ENCODE measurements around the gene CDCP1. TPM values are rescaled to one million over a fixed set of nuclear protein-coding genes. Genes with fewer than 3 reads are reported as not detected.

CDCP1 gene
- total RNA-seq, 4 donors from 2014 or later: 77.4 to 85.6 (median 80.3) TPM

GRCh38 chr3:45088543-45089358 lies 57.4 kb downstream of the CDCP1 start:
- Histone ChIP-seq H3K9me3 (no peaks in the 10 kb centered on the region), H3K4me1 (peaks cover 21% of the 10 kb centered on the region), H3K4me3 (no peak overlapping the region), H3K27me3 (no peaks in the 10 kb centered on the region), H3K36me3 (peaks cover 36% of the 10 kb centered on the region), H3K27ac (no peak overlapping the region)
- 53% methylated on average over 8 of the region's 8 CpGs for WGBS
- no peak for DNase-seq (ENCODE audit: low spot score in 2 of 2)
- no peak for TF ChIP-seq POLR2AphosphoS5 (IDR thresholded peaks at IDR 0.05)
- no peak for TF ChIP-seq CTCF (IDR thresholded peaks at IDR 0.05)
- no peak for TF ChIP-seq POLR2A (IDR thresholded peaks at IDR 0.05)
- TF ChIP-seq EP300 (IDR thresholded peaks at IDR 0.05): no peak

GRCh38 chr3:45087155-45087554 lies 59.0 kb downstream of the CDCP1 start:
- H3K4me1 ChIP-seq: peaks cover 16% of the 10 kb centered on the region
- H3K27me3 ChIP-seq: no peaks in the 10 kb centered on the region
- DNase-seq (ENCODE audit: low spot score in 2 of 2): no peak
- TF ChIP-seq POLR2A (IDR thresholded peaks at IDR 0.05) (no peak), CTCF (IDR thresholded peaks at IDR 0.05) (no peak), EP300 (IDR thresholded peaks at IDR 0.05) (no peak), POLR2AphosphoS5 (IDR thresholded peaks at IDR 0.05) (no peak)
- H3K27ac ChIP-seq: no peak overlapping the region
- WGBS: 77% methylated on average over 7 of the region's 7 CpGs
- no peaks in the 10 kb centered on the region for H3K9me3 ChIP-seq
- peaks cover 30% of the 10 kb centered on the region for H3K36me3 ChIP-seq
- H3K4me3 ChIP-seq: no peak overlapping the region

GRCh38 chr3:45084820-45085816 lies 61.1 kb downstream of the CDCP1 start:
- no peaks in the 10 kb centered on the region for H3K9me3 ChIP-seq
- H3K4me1 ChIP-seq: peaks cover 14% of the 10 kb centered on the region
- TF ChIP-seq POLR2A (IDR thresholded peaks at IDR 0.05): no peak
- no peak for TF ChIP-seq POLR2AphosphoS5 (IDR thresholded peaks at IDR 0.05)
- TF ChIP-seq EP300 (IDR thresholded peaks at IDR 0.05): no peak
- TF ChIP-seq CTCF (IDR thresholded peaks at IDR 0.05): no peak
- H3K27me3 ChIP-seq: no peaks in the 10 kb centered on the region
- H3K4me3 ChIP-seq: no peak overlapping the region
- no peak for DNase-seq (ENCODE audit: low spot score in 2 of 2)
- H3K36me3 ChIP-seq: peaks cover 17% of the 10 kb centered on the region
- WGBS: 86% methylated on average over 13 of the region's 13 CpGs
- no peak overlapping the region for H3K27ac ChIP-seq

GRCh38 chr3:45084361-45084760 lies 61.8 kb downstream of the CDCP1 start:
- peaks cover 14% of the 10 kb centered on the region for H3K36me3 ChIP-seq

More at GRCh38 chr3:45084361-45084760, 61.8 kb downstream of the CDCP1 start:
- 100% methylated on average over 1 of the region's 1 CpG for WGBS
- H3K9me3 ChIP-seq: no peaks in the 10 kb centered on the region
- no peak overlapping the region for H3K27ac ChIP-seq
- no peaks in the 10 kb centered on the region for H3K27me3 ChIP-seq
- DNase-seq (ENCODE audit: low spot score in 2 of 2): no peak
- TF ChIP-seq EP300 (IDR thresholded peaks at IDR 0.05) (no peak), POLR2AphosphoS5 (IDR thresholded peaks at IDR 0.05) (no peak), CTCF (IDR thresholded peaks at IDR 0.05) (no peak)
- H3K4me1 ChIP-seq: peaks cover 13% of the 10 kb centered on the region
- H3K4me3 ChIP-seq: no peak overlapping the region
